ENCODE measurements around the gene PFDN2.
A peak's percentile ranks its signal among the peaks of the same experiment; 100 is the strongest.

PFDN2 gene, protein sequence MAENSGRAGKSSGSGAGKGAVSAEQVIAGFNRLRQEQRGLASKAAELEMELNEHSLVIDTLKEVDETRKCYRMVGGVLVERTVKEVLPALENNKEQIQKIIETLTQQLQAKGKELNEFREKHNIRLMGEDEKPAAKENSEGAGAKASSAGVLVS

GRCh38 chr1:161117759-161118581 lies at the start of gene PFDN2, which contains the start of gene NIT1:
TSS of gene PFDN2 (minus strand) at chr1:161118037. CDS start at chr1:161118026, 11 bp downstream.
TSS of gene NIT1 (plus strand) at chr1:161118105. CDS start at chr1:161118177, 72 bp downstream.
- DNase-seq (ENCODE audit: low read depth): peak; percentile 79

DNA sequence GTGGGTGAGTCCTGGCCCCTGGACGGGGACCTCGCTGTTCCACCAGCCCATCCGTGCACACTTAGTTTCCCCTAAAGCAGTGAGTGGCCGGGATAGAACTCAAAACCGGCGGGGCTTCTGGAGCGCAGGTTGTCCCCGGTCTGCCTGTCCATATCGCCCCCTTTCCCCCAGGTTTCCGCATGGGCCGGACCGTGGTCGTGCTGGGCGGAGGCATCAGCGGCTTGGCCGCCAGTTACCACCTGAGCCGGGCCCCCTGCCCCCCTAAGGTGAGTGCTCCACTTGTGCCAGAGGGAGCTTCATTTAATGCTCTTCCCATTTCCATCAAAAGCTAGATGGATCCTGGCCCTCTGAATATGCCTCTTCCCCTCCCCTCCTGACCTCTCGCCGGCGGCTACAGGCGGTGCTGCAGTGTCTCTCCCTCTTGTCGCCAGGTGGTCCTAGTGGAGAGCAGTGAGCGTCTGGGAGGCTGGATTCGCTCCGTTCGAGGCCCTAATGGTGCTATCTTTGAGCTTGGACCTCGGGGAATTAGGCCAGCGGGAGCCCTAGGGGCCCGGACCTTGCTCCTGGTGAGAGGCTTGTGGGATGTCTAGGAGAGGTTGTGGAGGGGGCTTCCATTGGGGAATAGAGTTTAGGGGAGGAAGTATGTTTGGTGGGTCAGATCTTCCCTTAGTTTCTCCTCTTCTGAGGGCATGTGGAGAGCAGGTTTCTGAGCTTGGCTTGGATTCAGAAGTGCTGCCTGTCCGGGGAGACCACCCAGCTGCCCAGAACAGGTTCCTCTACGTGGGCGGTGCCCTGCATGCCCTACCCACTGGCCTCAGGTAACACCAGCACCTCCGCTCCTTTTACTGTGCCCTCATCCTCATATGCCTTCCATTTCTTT lies 49.1 kb upstream of the PFDN2 start:
- DNase-seq (ENCODE audit: low read depth): no peak

- DNase-seq (ENCODE audit: low read depth): peak; percentile 85
Observed at GRCh38 chr1:161165742-161166668, 48.2 kb upstream of the PFDN2 start, which contains the start of gene PPOX. TSS of gene PPOX (plus strand) at chr1:161166426. CDS start at chr1:161166848, 422 bp downstream.

- DNase-seq (ENCODE audit: low read depth): no peak
Observed at GRCh38 chr1:161164901-161165610, 47.2 kb upstream of the PFDN2 start.

- no peak for DNase-seq (ENCODE audit: low read depth)
Observed at GRCh38 chr1:161163793-161164192, 46.0 kb upstream of the PFDN2 start.

GRCh38 chr1:161162806-161163205 lies 45.0 kb upstream of the PFDN2 start:
- no peak for DNase-seq (ENCODE audit: low read depth)

DNA sequence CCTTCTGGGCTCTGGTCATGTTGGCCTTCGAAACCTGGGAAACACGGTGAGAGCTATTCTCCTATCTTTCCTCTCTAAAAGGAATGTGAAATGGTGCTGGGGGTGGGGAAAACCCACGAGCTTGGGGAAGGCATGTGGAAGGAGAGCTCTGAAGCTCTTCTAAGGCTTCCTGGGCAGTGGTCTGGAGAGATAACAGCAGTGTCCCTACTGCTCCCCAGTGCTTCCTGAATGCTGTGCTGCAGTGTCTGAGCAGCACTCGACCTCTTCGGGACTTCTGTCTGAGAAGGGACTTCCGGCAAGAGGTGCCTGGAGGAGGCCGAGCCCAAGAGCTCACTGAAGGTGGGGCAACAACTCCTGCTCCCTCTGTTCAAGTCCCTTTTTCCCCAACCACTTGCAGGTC lies 44.2 kb upstream of the PFDN2 start:
- DNase-seq (ENCODE audit: low read depth): no peak

GRCh38 chr1:161161652-161162051 lies 43.8 kb upstream of the PFDN2 start:
- DNase-seq (ENCODE audit: low read depth): no peak

GRCh38 chr1:161160671-161161145 lies 42.9 kb upstream of the PFDN2 start:
- DNase-seq (ENCODE audit: low read depth): no peak

DNA sequence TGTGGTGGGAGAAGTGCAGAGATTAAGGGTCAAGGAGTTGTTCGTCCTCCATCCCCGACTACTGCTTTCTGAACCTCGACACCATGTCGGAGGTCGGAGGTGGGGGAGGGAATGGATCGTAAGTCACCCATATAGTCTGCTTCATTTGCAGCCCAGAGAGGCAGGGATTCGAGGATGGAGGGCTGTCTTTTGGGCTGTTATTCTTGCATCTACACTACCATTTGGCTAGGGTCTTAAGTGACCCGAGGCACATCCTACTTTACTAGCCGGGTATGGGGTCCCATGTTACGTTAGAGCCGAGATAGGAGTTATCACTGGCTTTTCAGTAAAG lies 42.0 kb upstream of the PFDN2 start:
- DNase-seq (ENCODE audit: low read depth): no peak

DNA sequence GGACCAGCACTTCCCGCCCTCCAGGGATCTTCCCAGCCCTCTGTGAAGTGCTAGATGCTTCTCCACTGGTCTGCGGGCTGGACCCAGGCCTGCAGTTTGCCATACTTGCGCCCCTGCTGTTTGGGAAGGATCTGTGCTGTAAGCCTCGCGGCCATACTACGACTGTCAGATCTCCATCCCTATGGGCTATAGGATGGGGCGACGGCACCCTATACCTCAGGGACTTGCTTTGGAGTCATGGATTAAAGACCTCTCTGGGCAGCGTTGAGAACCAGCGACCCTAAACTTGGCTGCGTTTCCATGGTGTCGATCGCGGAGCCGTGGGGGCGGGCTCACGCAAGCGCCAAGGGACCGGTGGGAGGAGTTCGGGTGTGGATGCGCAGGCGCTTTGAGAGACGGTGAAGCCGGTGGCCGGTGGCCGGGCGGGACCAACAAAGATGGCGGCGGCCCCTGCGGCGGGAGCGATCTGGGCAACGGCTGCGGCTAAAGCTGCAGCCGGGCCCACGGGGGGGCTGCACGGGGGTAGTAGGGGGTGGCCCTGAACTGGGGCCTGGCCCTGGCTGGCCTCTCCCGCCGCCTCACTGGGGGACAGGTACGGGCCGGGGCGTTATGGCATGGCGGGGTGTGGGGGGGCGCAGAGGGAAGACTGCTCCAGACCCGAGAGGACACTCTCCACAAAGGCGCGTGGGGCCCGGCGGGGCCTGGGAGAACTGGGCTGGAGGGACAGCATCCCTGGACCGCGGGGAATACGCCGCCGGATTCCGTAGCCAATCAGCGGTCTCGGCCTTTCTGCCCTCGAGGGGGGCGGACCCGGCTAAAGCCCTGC lies 41.5 kb upstream of the PFDN2 start, which contains the start of gene USP21:
TSS of gene USP21 (plus strand) at position 414 of the 826 bp plus-strand sequence. CDS start 1,141 bp downstream, outside the sequence.
- peak; percentile 86 for DNase-seq (ENCODE audit: low read depth)

GRCh38 chr1:161158316-161159010 lies 40.6 kb upstream of the PFDN2 start:
- DNase-seq (ENCODE audit: low read depth): no peak

DNA sequence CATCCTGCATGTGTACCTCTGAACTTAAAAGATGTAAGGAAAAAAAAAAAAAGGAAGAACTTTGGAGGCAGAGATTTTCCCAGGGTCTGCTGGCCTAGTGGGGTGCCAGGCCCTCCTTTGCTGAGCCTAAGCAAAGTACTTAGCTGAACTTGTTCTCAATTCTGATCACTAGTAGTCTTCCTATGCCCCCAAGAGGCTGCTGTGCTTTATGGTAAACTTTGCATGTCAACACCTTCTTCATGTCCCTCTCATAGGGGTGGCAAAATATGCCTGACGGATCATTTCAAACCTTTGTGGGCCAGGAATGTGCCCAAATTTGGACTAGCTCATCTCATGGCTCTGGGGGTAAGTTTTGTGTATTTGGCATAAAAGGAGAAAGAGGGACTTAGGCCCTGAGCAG lies 40.0 kb upstream of the PFDN2 start:
- DNase-seq (ENCODE audit: low read depth): no peak

- peak; percentile 70 for DNase-seq (ENCODE audit: low read depth)
Observed at GRCh38 chr1:161153682-161154337, 36.0 kb upstream of the PFDN2 start, which contains the start of gene UFC1. TSS of gene UFC1 (plus strand) at chr1:161153978. CDS start at chr1:161153998, 20 bp downstream.

DNA sequence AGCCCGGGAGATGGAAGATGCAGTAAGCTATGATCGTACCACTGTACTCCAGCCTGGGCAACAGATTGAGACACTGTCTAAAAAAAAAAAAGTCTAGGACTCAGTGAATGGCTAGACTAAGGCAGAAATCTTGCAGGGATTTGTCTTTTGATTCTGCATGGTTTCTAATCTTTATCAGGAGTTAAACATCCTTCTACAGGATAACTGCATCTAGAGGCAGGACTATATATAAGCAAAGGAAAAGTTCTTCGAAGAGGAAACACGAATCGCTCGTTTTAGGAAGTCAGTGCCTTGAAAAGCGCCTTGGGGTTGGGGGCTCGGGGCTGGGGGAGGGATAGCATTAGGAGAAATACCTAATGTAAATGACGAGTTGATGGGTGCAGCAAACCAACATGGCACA lies 35.3 kb upstream of the PFDN2 start:
- no peak for DNase-seq (ENCODE audit: low read depth)

GRCh38 chr1:161145832-161146231 lies 28.0 kb upstream of the PFDN2 start:
- DNase-seq (ENCODE audit: low read depth): no peak

DNA sequence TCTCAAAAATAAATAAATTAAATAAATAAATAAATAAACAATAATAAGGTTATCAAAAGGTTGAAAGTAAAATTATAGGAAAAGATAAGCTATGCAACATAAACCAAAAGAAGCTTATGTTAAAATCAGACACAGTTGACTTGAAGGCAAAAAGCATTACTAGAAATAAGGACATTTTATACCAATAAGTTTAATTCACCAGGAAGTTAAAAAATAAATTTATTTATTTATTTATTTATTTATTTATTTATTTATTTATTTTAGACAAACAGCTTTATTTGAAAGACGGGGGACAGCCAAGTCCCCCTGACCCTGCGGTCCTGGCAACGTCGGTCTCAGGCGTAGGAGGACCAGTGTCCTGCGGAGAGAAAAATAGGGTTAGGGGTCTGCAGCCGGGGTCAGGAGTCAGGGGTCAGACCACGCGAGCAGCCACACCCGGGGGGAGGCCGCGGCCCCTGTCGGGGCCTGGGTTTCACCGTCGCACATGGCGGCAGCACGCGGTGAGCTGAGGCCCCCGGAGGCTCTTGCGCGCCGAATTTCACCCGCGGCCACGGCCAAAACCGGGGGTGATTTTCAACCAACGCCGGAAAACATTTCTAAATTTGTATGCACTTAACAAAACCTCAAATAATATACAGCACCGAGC lies 23.0 kb upstream of the PFDN2 start:
- no peak for DNase-seq (ENCODE audit: low read depth)

GRCh38 chr1:161139766-161140165 lies 21.9 kb upstream of the PFDN2 start:
- DNase-seq (ENCODE audit: low read depth): no peak

Measured in activated T-helper 9 cell treated with anti-CD3 and anti-CD28 coated beads, Interleukin-2, amount 50 U/mL, for 16 hours (primary cell).